ENCODE results near the gene TTC27. TPM values are rescaled to one million over a fixed set of nuclear protein-coding genes. Genes with fewer than 3 reads are reported as not detected.

Gene TTC27
- polyA plus RNA-seq, 3 donors = 4.0 to 4.8 (median 4.4) TPM

DNA sequence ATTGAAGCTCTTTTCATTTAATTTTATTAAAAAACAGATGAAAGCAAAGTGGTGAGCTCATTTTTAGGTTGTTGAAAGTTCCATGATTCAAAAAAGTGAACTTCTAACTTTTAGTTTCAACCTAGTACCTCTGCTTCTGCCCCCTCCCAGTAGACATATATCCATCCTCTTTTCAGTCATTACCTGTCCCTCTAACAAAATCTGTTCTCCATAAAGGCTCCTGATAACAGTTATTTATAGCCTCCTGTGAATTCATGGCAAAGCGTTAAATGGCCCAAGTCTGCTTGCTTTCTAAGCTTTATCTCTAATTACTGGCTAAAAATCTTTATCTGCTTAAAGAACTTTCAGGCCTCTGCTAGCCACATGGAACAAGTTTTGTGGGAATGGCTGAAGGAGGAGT is 148.1 kb downstream of the TTC27 start:
- DNase-seq = no peak
- Histone ChIP-seq H3K4me3 (replicated peaks in 1 of 3; ENCODE audit: low read depth in 2 of 3, low read length in 3 of 3) (no peak overlapping the region), H3K79me2 (ENCODE audit: insufficient read depth, low read length) (no peaks in the 10 kb centered on the region), H3K4me2 (replicated peaks; ENCODE audit: extremely low read depth, low read length, poor library complexity, severe bottlenecking) (no peak overlapping the region), H3K36me3 (replicated peaks in 1 of 2; ENCODE audit: control insufficient read depth in 1 of 2, insufficient read depth in 2 of 2, low read length in 2 of 2) (peaks cover 6 to 26% of the 10 kb centered on the region in 2 donors), H3K4me1 (ENCODE audit: control insufficient read depth in 1 of 2, insufficient read depth in 2 of 2, low read length in 2 of 2) (no peaks in the 10 kb centered on the region), H3K9me3 (replicated peaks in 1 of 2; ENCODE audit: control insufficient read depth in 1 of 2, insufficient read depth in 1 of 2, low read length in 2 of 2) (peaks cover 6 to 10% of the 10 kb centered on the region in 2 donors), H3K27ac (ENCODE audit: low read depth in 1 of 2, low read length in 2 of 2) (no peak overlapping the region), H3K27me3 (ENCODE audit: control insufficient read depth in 2 of 2, insufficient read depth in 2 of 2, low read length in 2 of 2) (no peaks in the 10 kb centered on the region), H4K20me1 (ENCODE audit: insufficient read depth, low read length) (no peaks in the 10 kb centered on the region), H3K9ac (ENCODE audit: insufficient read depth, low read length, poor library complexity, severe bottlenecking) (no peak overlapping the region), H2AFZ (ENCODE audit: insufficient read depth, low read depth, low read length, poor library complexity, severe bottlenecking) (no peak overlapping the region)
- TF ChIP-seq, protein P1, sequence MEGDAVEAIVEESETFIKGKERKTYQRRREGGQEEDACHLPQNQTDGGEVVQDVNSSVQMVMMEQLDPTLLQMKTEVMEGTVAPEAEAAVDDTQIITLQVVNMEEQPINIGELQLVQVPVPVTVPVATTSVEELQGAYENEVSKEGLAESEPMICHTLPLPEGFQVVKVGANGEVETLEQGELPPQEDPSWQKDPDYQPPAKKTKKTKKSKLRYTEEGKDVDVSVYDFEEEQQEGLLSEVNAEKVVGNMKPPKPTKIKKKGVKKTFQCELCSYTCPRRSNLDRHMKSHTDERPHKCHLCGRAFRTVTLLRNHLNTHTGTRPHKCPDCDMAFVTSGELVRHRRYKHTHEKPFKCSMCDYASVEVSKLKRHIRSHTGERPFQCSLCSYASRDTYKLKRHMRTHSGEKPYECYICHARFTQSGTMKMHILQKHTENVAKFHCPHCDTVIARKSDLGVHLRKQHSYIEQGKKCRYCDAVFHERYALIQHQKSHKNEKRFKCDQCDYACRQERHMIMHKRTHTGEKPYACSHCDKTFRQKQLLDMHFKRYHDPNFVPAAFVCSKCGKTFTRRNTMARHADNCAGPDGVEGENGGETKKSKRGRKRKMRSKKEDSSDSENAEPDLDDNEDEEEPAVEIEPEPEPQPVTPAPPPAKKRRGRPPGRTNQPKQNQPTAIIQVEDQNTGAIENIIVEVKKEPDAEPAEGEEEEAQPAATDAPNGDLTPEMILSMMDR (IDR thresholded peaks at IDR 0.05) = no peak
- no peak overlapping the region for H3K4me3 Mint-ChIP-seq
- peaks cover 3 to 9% (median 6%) of the 10 kb centered on the region in 7 donors for H3K9me3 Mint-ChIP-seq
- no peak overlapping the region for H3K27ac Mint-ChIP-seq
- intact Hi-C loops (cut with micrococcal nuclease) = no loop called here
- 100% methylated on average over 1 of the region's 1 CpG for WGBS (ENCODE audit: insufficient coverage)
- peaks cover 22 to 23% of the 10 kb centered on the region in 2 donors for H3K36me3 Mint-ChIP-seq
- H3K27me3 Mint-ChIP-seq (ENCODE audit: low read depth in 3 of 3) = no peaks in the 10 kb centered on the region
- peaks cover 2% of the 10 kb centered on the region for H3K4me1 Mint-ChIP-seq

- DNase-seq = no peak
- TF ChIP-seq, protein P1 (IDR thresholded peaks at IDR 0.05) = no peak
- Histone ChIP-seq H3K27ac (ENCODE audit: low read depth in 1 of 2, low read length in 2 of 2) (no peak overlapping the region), H3K9me3 (replicated peaks in 1 of 2; ENCODE audit: control insufficient read depth in 1 of 2, insufficient read depth in 1 of 2, low read length in 2 of 2) (peaks cover 7 to 11% of the 10 kb centered on the region in 2 donors), H3K4me1 (ENCODE audit: control insufficient read depth in 1 of 2, insufficient read depth in 2 of 2, low read length in 2 of 2) (no peaks in the 10 kb centered on the region), H2AFZ (ENCODE audit: insufficient read depth, low read depth, low read length, poor library complexity, severe bottlenecking) (no peak overlapping the region), H3K9ac (ENCODE audit: insufficient read depth, low read length, poor library complexity, severe bottlenecking) (no peak overlapping the region), H3K4me3 (replicated peaks in 1 of 3; ENCODE audit: low read depth in 2 of 3, low read length in 3 of 3) (no peak overlapping the region), H4K20me1 (ENCODE audit: insufficient read depth, low read length) (no peaks in the 10 kb centered on the region), H3K4me2 (replicated peaks; ENCODE audit: extremely low read depth, low read length, poor library complexity, severe bottlenecking) (no peak overlapping the region), H3K36me3 (replicated peaks in 1 of 2; ENCODE audit: control insufficient read depth in 1 of 2, insufficient read depth in 2 of 2, low read length in 2 of 2) (peaks cover 7 to 41% of the 10 kb centered on the region in 2 donors), H3K27me3 (ENCODE audit: control insufficient read depth in 2 of 2, insufficient read depth in 2 of 2, low read length in 2 of 2) (no peaks in the 10 kb centered on the region), H3K79me2 (ENCODE audit: insufficient read depth, low read length) (no peaks in the 10 kb centered on the region)
- intact Hi-C loops (cut with micrococcal nuclease) = no loop called here
- H3K36me3 Mint-ChIP-seq = peaks cover 31% of the 10 kb centered on the region in 2 donors
- peaks cover 2% of the 10 kb centered on the region for H3K4me1 Mint-ChIP-seq
- no peaks in the 10 kb centered on the region for H3K27me3 Mint-ChIP-seq (ENCODE audit: low read depth in 3 of 3)
- H3K9me3 Mint-ChIP-seq = peaks cover 4 to 14% (median 10%) of the 10 kb centered on the region in 7 donors
- no peak overlapping the region for H3K4me3 Mint-ChIP-seq
- WGBS (ENCODE audit: insufficient coverage) = 94% methylated on average over 4 of the region's 6 CpGs
- peak overlapping the region in 1 of 7 donors; percentile 17 for H3K27ac Mint-ChIP-seq
Measured at GRCh38 chr2:32777714-32778113, 149.9 kb downstream of the TTC27 start.
